Endodermal cell (in vitro differentiated cells): ENCODE measurements around the gene ME3. TPM values are rescaled to one million over a fixed set of nuclear protein-coding genes. Genes with fewer than 3 reads are reported as not detected.

ENCODE experiments used
- DNase-seq: peaks from one replicate; pipeline ENCODE4 v3.0.0-alpha.2; 2017
- H3K27ac ChIP-seq: 2 replicates; pipeline ENCODE4 v1.5.1; 2013; ENCODE audit warnings: mild to moderate bottlenecking, low read depth, low read length, moderate library complexity
- H3K27me3 ChIP-seq: 2 replicates; pipeline ENCODE4 v1.6.1; 2013; ENCODE audit warnings: mild to moderate bottlenecking, low read length, moderate library complexity; ENCODE audit not compliant: insufficient read depth, control insufficient read depth, poor library complexity, severe bottlenecking
- H3K36me3 ChIP-seq: 2 replicates; pipeline ENCODE4 v1.7.0; 2013; ENCODE audit warnings: mild to moderate bottlenecking, low read length, moderate library complexity; ENCODE audit not compliant: control insufficient read depth, insufficient read depth
- H3K4me1 ChIP-seq: one replicate; pipeline ENCODE4 v1.7.0; 2013; ENCODE audit warnings: low read length; ENCODE audit not compliant: control insufficient read depth, insufficient read depth
- H3K4me3 ChIP-seq: 2 replicates; pipeline ENCODE4 v1.5.1; 2013; ENCODE audit warnings: mild to moderate bottlenecking, low read length, moderate library complexity
- H3K9ac ChIP-seq: 2 replicates; pipeline ENCODE4 v1.6.1; 2013; ENCODE audit warnings: mild to moderate bottlenecking, low read length, moderate library complexity; ENCODE audit not compliant: poor library complexity, severe bottlenecking; ENCODE audit errors: extremely low read depth
- H3K9me3 ChIP-seq: 2 replicates; pipeline ENCODE4 v1.6.1; 2013; ENCODE audit warnings: mild to moderate bottlenecking, low read length, moderate library complexity; ENCODE audit not compliant: control insufficient read depth
- H3K27ac Mint-ChIP-seq: 2 replicates; pipeline ENCODE4 v1.8.0; 2020; ENCODE audit warnings: mixed read lengths
- H3K27me3 Mint-ChIP-seq: 2 replicates; pipeline ENCODE4 v1.8.0; 2021; ENCODE audit warnings: mild to moderate bottlenecking, mixed read lengths; ENCODE audit not compliant: insufficient read depth
- H3K36me3 Mint-ChIP-seq: 2 replicates; pipeline ENCODE4 v1.8.0; 2020; ENCODE audit warnings: low read depth, mixed read lengths
- H3K4me1 Mint-ChIP-seq: 2 replicates; pipeline ENCODE4 v1.8.0; 2020; ENCODE audit warnings: mixed read lengths
- H3K4me3 Mint-ChIP-seq: 2 replicates; pipeline ENCODE4 v1.8.0; 2020; ENCODE audit warnings: mild to moderate bottlenecking, moderate library complexity, mixed read lengths
- H3K9me3 Mint-ChIP-seq: 2 replicates; pipeline ENCODE4 v1.8.0; 2020; ENCODE audit warnings: mild to moderate bottlenecking, mixed read lengths
- CTCF ChIP-seq: fragments of 200-600 bp; sonication (generic); conservative IDR thresholded peaks from 2 replicates; pipeline ENCODE4 v1.5.0; 2021; ENCODE audit warnings: antibody characterized with exemption, mild to moderate bottlenecking
- WGBS, 2 experiments: methylation state at CpG; one replicate each; pipeline versions ENCODE4 v1.1.5 to v1.1.7; 2013; ENCODE audit warnings: missing lambda C conversion rate in 2 of 2, mixed read lengths in 1 of 2; ENCODE audit not compliant: insufficient coverage in 1 of 2, insufficient read length in 1 of 2; 5-methylcytosine and 5-hydroxymethylcytosine counted together
- total RNA-seq, 2 donors: library from RNA; stranded (reverse); fragmentation: NEBNext Ultra II Directional in 1 of 2; extraction: Animal tissue kit (Norgen Biotek cat#: 25700) in 1 of 2; gene quantifications; 2 replicates in 1 of 2; 3 replicates in 1 of 2; pipeline ENCODE4 v1.2.1, GENCODE V29; 2021

ME3 gene
- total RNA-seq, 2 donors from 2014 or later, result 1.2 to 1.3 TPM

GRCh38 chr11:86717817-86718501, 45.5 kb upstream of the ME3 start:
- Histone ChIP-seq H3K36me3 (no peaks in the 10 kb centered on the region), H3K27ac (no peak overlapping the region), H3K9me3 (peaks cover 16% of the 10 kb centered on the region), H3K27me3 (no peaks in the 10 kb centered on the region), H3K4me1 (no peaks in the 10 kb centered on the region), H3K4me3 (no peak overlapping the region), H3K9ac (no peak overlapping the region)
- Mint-ChIP-seq H3K4me3 (no peak overlapping the region), H3K27ac (no peak overlapping the region), H3K36me3 (no peaks in the 10 kb centered on the region), H3K27me3 (peaks cover 1% of the 10 kb centered on the region), H3K4me1 (peaks cover 11% of the 10 kb centered on the region), H3K9me3 (peaks cover 11% of the 10 kb centered on the region)
- WGBS, 2 experiments, result 76 to 100% methylated on average over 1 to 3 of the region's 3 CpGs
- no peak for TF ChIP-seq CTCF
- no peak for DNase-seq

DNA sequence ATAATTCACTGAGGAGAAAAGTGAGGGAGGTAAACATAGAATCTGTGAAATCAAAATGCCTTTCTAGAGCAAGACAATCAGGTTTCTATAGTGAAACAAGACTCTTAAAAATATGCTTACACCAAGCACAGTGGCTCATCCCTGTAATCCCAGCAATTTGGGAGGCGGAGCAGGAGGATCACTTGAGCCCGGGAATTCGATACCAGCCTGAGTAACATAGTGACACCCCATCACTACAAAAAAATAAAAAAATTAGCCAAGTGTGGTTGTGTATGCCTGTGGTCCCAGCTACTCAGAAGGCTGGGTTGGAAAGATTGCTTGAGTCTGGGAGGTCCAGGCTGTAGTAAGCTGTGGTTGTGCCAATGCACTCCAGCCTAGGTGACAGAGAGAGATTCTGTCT, 43.2 kb upstream of the ME3 start:
- H3K4me3 Mint-ChIP-seq, result no peak overlapping the region
- H3K27ac Mint-ChIP-seq, result no peak overlapping the region
- peaks cover 1% of the 10 kb centered on the region for H3K27me3 Mint-ChIP-seq
- H3K9me3 Mint-ChIP-seq, result peaks cover 2% of the 10 kb centered on the region
- H3K4me3 ChIP-seq, result no peak overlapping the region
- H3K36me3 Mint-ChIP-seq, result no peaks in the 10 kb centered on the region
- 79 to 100% methylated on average over 1 to 3 of the region's 3 CpGs for WGBS, 2 experiments
- H3K9me3 ChIP-seq, result peaks cover 2% of the 10 kb centered on the region
- no peak overlapping the region for H3K9ac ChIP-seq
- H3K27me3 ChIP-seq, result no peaks in the 10 kb centered on the region
- DNase-seq, result no peak
- H3K27ac ChIP-seq, result no peak overlapping the region
- TF ChIP-seq CTCF, result no peak
- H3K4me1 Mint-ChIP-seq, result peaks cover 11% of the 10 kb centered on the region
- H3K4me1 ChIP-seq, result no peaks in the 10 kb centered on the region
- no peaks in the 10 kb centered on the region for H3K36me3 ChIP-seq

GRCh38 chr11:86713552-86713951, 41.1 kb upstream of the ME3 start:
- Mint-ChIP-seq H3K27me3 (peaks cover 1% of the 10 kb centered on the region), H3K4me3 (no peak overlapping the region), H3K27ac (no peak overlapping the region), H3K36me3 (no peaks in the 10 kb centered on the region), H3K4me1 (peaks cover 5% of the 10 kb centered on the region), H3K9me3 (peaks cover 11% of the 10 kb centered on the region)
- Histone ChIP-seq H3K27me3 (no peaks in the 10 kb centered on the region), H3K27ac (no peak overlapping the region), H3K4me3 (no peak overlapping the region), H3K9ac (no peak overlapping the region), H3K36me3 (no peaks in the 10 kb centered on the region), H3K9me3 (peaks cover 15% of the 10 kb centered on the region), H3K4me1 (no peaks in the 10 kb centered on the region)
- DNase-seq, result no peak
- WGBS, 2 experiments, result 93% methylated on average over 3 to 5 of the region's 5 CpGs
- TF ChIP-seq CTCF, result no peak
